GM19035 (cell line): Measurements from ENCODE around the gene ADARB2.

Source experiments
- ATAC-seq: cut with Tn5 transposase; IDR thresholded peaks from one replicate; pipeline ENCODE4 v1.9.1; 2021; ENCODE audit not compliant: unreplicated experiment

Gene ADARB2

GRCh38 chr10:1202343-1202742, 535.0 kb downstream of the ADARB2 start:
- no peak for ATAC-seq

- no peak for ATAC-seq
Measured at GRCh38 chr10:1200866-1201807, 536.2 kb downstream of the ADARB2 start.

GRCh38 chr10:1199897-1200721, 537.2 kb downstream of the ADARB2 start:
- no peak for ATAC-seq

- no peak for ATAC-seq
Measured at GRCh38 chr10:1199345-1199673, 538.0 kb downstream of the ADARB2 start.

- ATAC-seq = no peak
Measured at GRCh38 chr10:1198453-1199344, 538.6 kb downstream of the ADARB2 start.

GRCh38 chr10:1197384-1197783, 539.9 kb downstream of the ADARB2 start:
- no peak for ATAC-seq

GRCh38 chr10:1196656-1197055, 540.7 kb downstream of the ADARB2 start:
- no peak for ATAC-seq

GRCh38 chr10:1195828-1196227, 541.5 kb downstream of the ADARB2 start:
- ATAC-seq = no peak

- ATAC-seq = no peak
Measured at GRCh38 chr10:1194161-1194560, 543.2 kb downstream of the ADARB2 start.

GRCh38 chr10:1193561-1193960, 543.8 kb downstream of the ADARB2 start:
- no peak for ATAC-seq

- ATAC-seq = no peak
Measured at GRCh38 chr10:1191752-1192151, 545.6 kb downstream of the ADARB2 start.

GRCh38 chr10:1190791-1191490, 546.4 kb downstream of the ADARB2 start:
- ATAC-seq = no peak

GRCh38 chr10:1190052-1190395, 547.3 kb downstream of the ADARB2 start:
- no peak for ATAC-seq

- no peak for ATAC-seq
Measured at GRCh38 chr10:1189166-1190051, 547.9 kb downstream of the ADARB2 start.

GRCh38 chr10:1188558-1189135, 548.7 kb downstream of the ADARB2 start:
- ATAC-seq = no peak

- ATAC-seq = no peak
Measured at GRCh38 chr10:1187855-1188557, 549.3 kb downstream of the ADARB2 start.

- ATAC-seq = no peak
Measured at GRCh38 chr10:1187151-1187854, 550.0 kb downstream of the ADARB2 start.

- ATAC-seq = no peak
Measured at GRCh38 chr10:1186683-1186990, 550.7 kb downstream of the ADARB2 start.
